HCT116 (cell line): Measurements from ENCODE around the gene DRD3. TPM values are rescaled to one million over a fixed set of nuclear protein-coding genes. Genes with fewer than 3 reads are reported as not detected.

Source experiments
- ATAC-seq: fragments of 200-7000 bp; cut with Tn5 transposase; 2 replicates; pipeline ENCODE4 v1.9.1; 2020; ENCODE audit warnings: mild to moderate bottlenecking, moderate library complexity
- BruUV-seq: library from RNA; stranded (reverse); fragments of 400-500 nt; replicated peaks from 2 replicates; lab custom pipeline; 2021; lab: Mats Ljungman, UMichigan
- CTCF ChIA-PET: fragments of 300-600 bp; sonication (Branson Sonifier 250); formaldehyde crosslinking; loops from one replicate; lab custom pipeline; 2021; ENCODE audit warnings: antibody characterized with exemption; lab: Charles Lee
- POLR2A ChIA-PET: fragments of 300-600, 350-600 bp; sonication (Branson Sonifier 250); formaldehyde crosslinking; loops from one replicate; lab custom pipeline; 2021; ENCODE audit warnings: antibody characterized with exemption; lab: Charles Lee
- RAD21 ChIA-PET, 2 experiments: fragments of 300-600 bp; sonication (Branson Sonifier 250); formaldehyde crosslinking; loops; one replicate each; lab custom pipeline; 2023; ENCODE audit warnings: low total read pairs in 2 of 2; ENCODE audit not compliant: uncharacterized antibody in 2 of 2, unreplicated experiment in 2 of 2, low non-redundant PET in 1 of 2; lab: Charles Lee
- DNase-seq: peaks from one replicate; pipeline ENCODE4 v3.0.0-alpha.2; 2010; ENCODE audit warnings: low read depth, low spot score
- H2AFZ ChIP-seq: fragments of 200-600 bp; shearing (Covaris generic), sonication (generic); 2 replicates; pipeline ENCODE4 v1.6.1; 2017; ENCODE audit warnings: low read depth, mixed run types, mixed read lengths, antibody characterized with exemption, low read length; ENCODE audit not compliant: poor library complexity, severe bottlenecking
- H3K27ac ChIP-seq: 2 replicates; pipeline ENCODE4 v1.5.1; 2012; ENCODE audit warnings: low read depth, low read length
- H3K27me3 ChIP-seq: fragments of 200-600 bp; sonication (generic); 2 replicates; pipeline ENCODE4 v1.6.1; 2016; ENCODE audit warnings: mixed run types, low read length, mixed read lengths; ENCODE audit not compliant: insufficient read depth
- H3K36me3 ChIP-seq, 2 experiments: fragments of 200-500 bp in 1 of 2; fragments of 200-600 bp in 1 of 2; sonication (Bioruptor generic) in 1 of 2; sonication (generic) in 1 of 2; 2 replicates each; pipeline versions ENCODE4 v1.5.1 to v1.6.1; 2014 to 2016; ENCODE audit warnings: low read length in 2 of 2, inconsistent platforms in 1 of 2, mixed read lengths in 1 of 2, mixed run types in 1 of 2; ENCODE audit not compliant: insufficient read depth in 2 of 2, control insufficient read depth in 1 of 2
- H3K4me1 ChIP-seq, 2 experiments: fragments of 200-600 bp in 1 of 2; sonication (generic) in 1 of 2; 2 replicates each; pipeline versions ENCODE4 v1.5.1 to v1.6.1; 2012 to 2017; ENCODE audit warnings: low read length in 2 of 2, inconsistent platforms in 1 of 2, mild to moderate bottlenecking in 1 of 2, mixed read lengths in 1 of 2, mixed run types in 1 of 2, moderate library complexity in 1 of 2; ENCODE audit not compliant: insufficient read depth in 2 of 2, control insufficient read depth in 1 of 2
- H3K4me2 ChIP-seq: fragments of 200-600 bp; sonication (generic); 2 replicates; pipeline ENCODE4 v1.6.1; 2017; ENCODE audit warnings: mixed run types, low read length, mixed read lengths
- H3K4me3 ChIP-seq, 2 experiments: fragments of 200-600 bp in 1 of 2; sonication (generic) in 1 of 2; replicated peaks in 1 of 2; 2 replicates each; pipeline ENCODE4 v1.5.1; 2011 to 2016; ENCODE audit warnings: low read length in 2 of 2, control low read depth in 1 of 2, low read depth in 1 of 2, mild to moderate bottlenecking in 1 of 2, mixed read lengths in 1 of 2, mixed run types in 1 of 2
- H3K79me2 ChIP-seq: fragments of 200-600 bp; sonication (generic); 2 replicates; pipeline ENCODE4 v1.6.1; 2017; ENCODE audit warnings: mild to moderate bottlenecking, mixed run types, low read length, moderate library complexity, mixed read lengths; ENCODE audit not compliant: insufficient read depth
- H3K9ac ChIP-seq: fragments of 200-600 bp; sonication (generic); 2 replicates; pipeline ENCODE4 v1.6.1; 2016; ENCODE audit warnings: low read length, mixed read lengths
- H3K9me2 ChIP-seq: fragments of 200-600 bp; sonication (generic), shearing (Covaris generic); 2 replicates; pipeline ENCODE4 v1.6.1; 2017; ENCODE audit warnings: mixed run types, mild to moderate bottlenecking, moderate library complexity; ENCODE audit not compliant: insufficient read depth
- H3K9me3 ChIP-seq, 2 experiments: fragments of 200-500 bp in 1 of 2; fragments of 200-600 bp in 1 of 2; sonication (Bioruptor generic) in 1 of 2; sonication (generic) in 1 of 2; 2 replicates each; pipeline ENCODE4 v1.6.1; 2014 to 2017; ENCODE audit warnings: low read length in 2 of 2, mixed read lengths in 2 of 2, inconsistent platforms in 1 of 2, low read depth in 1 of 2, mild to moderate bottlenecking in 1 of 2, mixed run types in 1 of 2, moderate library complexity in 1 of 2; ENCODE audit not compliant: control insufficient read depth in 1 of 2, insufficient read depth in 1 of 2
- H4K20me1 ChIP-seq: fragments of 200-600 bp; sonication (generic), shearing (Covaris generic); 2 replicates; pipeline ENCODE4 v1.6.1; 2017; ENCODE audit warnings: mixed run types, mild to moderate bottlenecking, moderate library complexity; ENCODE audit not compliant: insufficient read depth
- POLR2AphosphoS5 ChIP-seq: IDR thresholded peaks from 2 replicates; pipeline ENCODE4 v1.6.1; 2011; ENCODE audit warnings: mild to moderate bottlenecking, low read depth, low read length, moderate library complexity
- RAD21 ChIP-seq: IDR thresholded peaks from 2 replicates; pipeline ENCODE4 v1.6.1; 2012; ENCODE audit warnings: low read depth, mild to moderate bottlenecking
- REST ChIP-seq: IDR thresholded peaks from 2 replicates; pipeline ENCODE4 v1.6.1; 2012; ENCODE audit warnings: low read depth
- TCF7L2 ChIP-seq: IDR thresholded peaks from 2 replicates; pipeline ENCODE4 v1.7.0; 2011; ENCODE audit warnings: borderline replicate concordance, inconsistent platforms; ENCODE audit not compliant: insufficient read depth, insufficient read length; ENCODE audit errors: extremely low read depth
- intact Hi-C: fragments of 100-400 bp; cut with micrococcal nuclease; formaldehyde crosslinking; loops from 2 replicates; pipeline ENCODE4 v1.10.0; 2022
- total RNA-seq: library from RNA; stranded (reverse); gene quantifications from one replicate; pipeline ENCODE4 v1.2.1, GENCODE V29; 2021; ENCODE audit not compliant: unreplicated experiment
- TF ChIP-seq, protein P1 (sequence below), 3 experiments: fragments of 200-600 bp in 1 of 3; sonication (generic) in 1 of 3; IDR thresholded peaks in 2 of 3; conservative IDR thresholded peaks in 1 of 3; 2 replicates each; pipeline ENCODE4 v1.5.1; 2012 to 2017; ENCODE audit warnings: low read depth in 2 of 3, low read length in 2 of 3, antibody characterized with exemption in 1 of 3, borderline replicate concordance in 1 of 3, control low read depth in 1 of 3, mild to moderate bottlenecking in 1 of 3, mixed read lengths in 1 of 3, mixed run types in 1 of 3, moderate library complexity in 1 of 3; ENCODE audit not compliant: insufficient read depth in 1 of 3

Gene DRD3
- total RNA-seq, 1 experiment from 2014 or later: not detected

DNA sequence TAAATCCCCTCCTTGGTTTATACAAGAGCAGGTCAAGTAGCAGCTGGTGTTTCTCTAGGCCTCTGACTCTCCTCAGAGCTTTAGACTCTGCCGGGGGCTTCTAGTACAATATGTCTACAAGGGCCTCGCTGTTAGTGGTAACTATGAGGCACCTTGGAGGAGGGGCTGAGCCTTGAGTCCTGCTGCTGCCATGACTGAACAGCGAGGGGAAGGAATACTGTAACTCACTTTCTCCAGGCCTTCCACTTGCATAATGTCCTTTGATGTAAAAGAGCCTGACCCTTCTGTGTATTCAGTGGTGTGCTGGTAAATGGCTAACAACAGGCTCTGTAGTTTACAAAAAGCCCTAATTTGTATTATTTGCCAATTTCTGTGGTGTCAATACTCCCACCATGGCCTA lies 27.8 kb downstream of the DRD3 start:
- H3K79me2 ChIP-seq: no peaks in the 10 kb centered on the region
- ChIA-PET RAD21 (no interaction called here), CTCF (interaction anchor here (0.9 kb wide), 1 partner anchor 10 kb away, joined by 3 read pairs; no protein-coding TSS in a partner anchor), POLR2A (no interaction called here)
- no peak overlapping the region for H2AFZ ChIP-seq
- no peaks in the 10 kb centered on the region for H3K36me3 ChIP-seq
- H3K27ac ChIP-seq: no peak overlapping the region
- no peak overlapping the region for H3K9ac ChIP-seq
- H3K9me3 ChIP-seq: no peaks in the 10 kb centered on the region
- DNase-seq: no peak
- TF ChIP-seq TCF7L2: no peak
- intact Hi-C loops: loop anchor here (5.0 to 10.0 kb wide), 3 partner anchors 306 to 1664 kb away; no protein-coding TSS in a partner anchor
- H3K4me2 ChIP-seq: no peak overlapping the region
- H3K4me1 ChIP-seq: peaks cover 0 to 11% of the 10 kb centered on the region in 2 experiments; a peak in 2 of 4 replicates
- no peaks in the 10 kb centered on the region for H4K20me1 ChIP-seq
- no peaks in the 10 kb centered on the region for H3K9me2 ChIP-seq
- BruUV-seq: no TSS peak
- H3K4me3 ChIP-seq: no peak overlapping the region
- H3K27me3 ChIP-seq: no peaks in the 10 kb centered on the region
- no peak for ATAC-seq

GRCh38 chr3:114147251-114147650 lies 31.6 kb downstream of the DRD3 start:
- peaks cover 0 to 5% of the 10 kb centered on the region in 2 experiments; a peak in 1 of 4 replicates for H3K4me1 ChIP-seq
- ChIA-PET RAD21 (no interaction called here), POLR2A (no interaction called here), CTCF (no interaction called here)
- BruUV-seq: no TSS peak
- ATAC-seq: peak; percentile 78
- no peak overlapping the region for H3K27ac ChIP-seq
- H3K9ac ChIP-seq: no peak overlapping the region
- no peaks in the 10 kb centered on the region for H3K9me3 ChIP-seq
- H2AFZ ChIP-seq: no peak overlapping the region
- no peaks in the 10 kb centered on the region for H3K79me2 ChIP-seq
- no peaks in the 10 kb centered on the region for H3K36me3 ChIP-seq
- no peaks in the 10 kb centered on the region for H3K9me2 ChIP-seq
- no peak for TF ChIP-seq RAD21
- TF ChIP-seq POLR2AphosphoS5: no peak
- TF ChIP-seq REST: no peak
- TF ChIP-seq, protein P1, sequence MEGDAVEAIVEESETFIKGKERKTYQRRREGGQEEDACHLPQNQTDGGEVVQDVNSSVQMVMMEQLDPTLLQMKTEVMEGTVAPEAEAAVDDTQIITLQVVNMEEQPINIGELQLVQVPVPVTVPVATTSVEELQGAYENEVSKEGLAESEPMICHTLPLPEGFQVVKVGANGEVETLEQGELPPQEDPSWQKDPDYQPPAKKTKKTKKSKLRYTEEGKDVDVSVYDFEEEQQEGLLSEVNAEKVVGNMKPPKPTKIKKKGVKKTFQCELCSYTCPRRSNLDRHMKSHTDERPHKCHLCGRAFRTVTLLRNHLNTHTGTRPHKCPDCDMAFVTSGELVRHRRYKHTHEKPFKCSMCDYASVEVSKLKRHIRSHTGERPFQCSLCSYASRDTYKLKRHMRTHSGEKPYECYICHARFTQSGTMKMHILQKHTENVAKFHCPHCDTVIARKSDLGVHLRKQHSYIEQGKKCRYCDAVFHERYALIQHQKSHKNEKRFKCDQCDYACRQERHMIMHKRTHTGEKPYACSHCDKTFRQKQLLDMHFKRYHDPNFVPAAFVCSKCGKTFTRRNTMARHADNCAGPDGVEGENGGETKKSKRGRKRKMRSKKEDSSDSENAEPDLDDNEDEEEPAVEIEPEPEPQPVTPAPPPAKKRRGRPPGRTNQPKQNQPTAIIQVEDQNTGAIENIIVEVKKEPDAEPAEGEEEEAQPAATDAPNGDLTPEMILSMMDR (IDR thresholded peaks at IDR 0.05 in 2 of 3, conservative IDR thresholded peaks at IDR 0.05 in 1 of 3; ENCODE audit: borderline replicate concordance in 1 of 3, insufficient read depth in 1 of 3, low read depth in 2 of 3, low read length in 2 of 3): 0 out of 6 replicates have a peak, but pooled peaks of 2 of the 3 experiments have one; percentile 8 to 13
- H3K27me3 ChIP-seq: no peaks in the 10 kb centered on the region
- intact Hi-C loops: no loop called here
- no peak for DNase-seq
- no peaks in the 10 kb centered on the region for H4K20me1 ChIP-seq
- H3K4me2 ChIP-seq: no peak overlapping the region
- no peak overlapping the region for H3K4me3 ChIP-seq
